HG02642 (cell line): ENCODE results near the gene METTL4.
"Not testable (repeated sequence)": the region's sequence is repeated elsewhere in the genome, so short reads cannot be mapped to it uniquely, and the experiment has no call there.

Source experiments
- ATAC-seq: cut with Tn5 transposase; IDR thresholded peaks from one replicate; pipeline ENCODE4 v1.9.1; 2021; ENCODE audit warnings: mild to moderate bottlenecking; ENCODE audit not compliant: unreplicated experiment, poor library complexity

METTL4 gene

DNA sequence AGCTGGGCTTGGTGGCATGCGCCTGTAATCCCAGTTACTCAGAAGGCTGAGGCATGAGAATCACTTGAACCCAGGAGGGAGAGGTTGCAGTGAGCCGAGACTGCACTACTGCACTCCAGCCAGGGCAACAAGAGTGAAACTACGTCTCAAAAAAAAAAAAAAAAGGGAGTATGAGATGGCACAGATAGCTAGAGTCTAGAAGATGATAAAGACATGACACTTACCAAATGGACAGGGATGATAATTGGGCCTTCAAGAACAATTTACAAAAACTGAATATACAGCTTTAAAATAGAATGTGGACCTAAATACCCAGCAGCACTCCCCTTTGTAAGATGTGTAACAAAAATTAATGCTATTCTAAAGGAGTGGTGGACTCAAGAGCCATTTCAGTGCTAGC, 2.7 kb downstream of the METTL4 start:
- ATAC-seq = no peak

DNA sequence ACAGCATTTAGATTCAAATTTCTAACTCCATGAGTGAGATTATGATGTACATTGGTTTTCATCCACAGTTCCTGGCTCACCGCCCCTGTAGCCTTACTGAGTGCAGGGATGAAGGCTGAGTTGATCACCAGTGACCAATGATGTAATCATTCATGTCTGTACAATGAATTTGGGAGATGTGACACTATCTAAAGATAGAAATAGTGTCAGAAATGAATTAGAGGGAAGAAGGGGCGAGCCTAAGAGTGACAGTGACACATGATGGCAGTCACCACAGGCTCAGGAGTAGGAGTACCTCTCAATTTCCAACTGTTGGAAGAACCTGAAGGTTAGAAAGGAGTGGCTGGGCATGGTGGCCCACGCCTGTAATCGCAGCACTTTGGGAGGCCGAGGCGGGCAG, 3.2 kb downstream of the METTL4 start:
- ATAC-seq = no peak

DNA sequence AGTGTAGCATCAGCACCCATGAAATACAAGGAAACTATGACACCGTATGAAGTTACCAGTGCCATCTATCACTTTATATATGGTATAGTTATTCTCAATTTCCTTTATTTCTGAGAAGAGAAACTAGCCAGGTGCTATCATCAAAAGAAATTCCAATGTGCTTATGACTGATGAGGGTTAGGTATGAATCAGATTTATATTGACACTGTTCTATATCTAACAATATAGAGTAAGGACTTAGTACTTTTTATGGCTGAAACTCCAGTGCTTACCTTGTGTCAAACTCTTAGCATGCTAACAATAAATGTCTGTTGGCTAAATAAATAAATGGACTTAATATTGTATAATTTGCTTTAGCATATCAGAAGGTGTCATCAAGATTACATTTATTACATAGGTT, 6.9 kb downstream of the METTL4 start:
- ATAC-seq = no peak

DNA sequence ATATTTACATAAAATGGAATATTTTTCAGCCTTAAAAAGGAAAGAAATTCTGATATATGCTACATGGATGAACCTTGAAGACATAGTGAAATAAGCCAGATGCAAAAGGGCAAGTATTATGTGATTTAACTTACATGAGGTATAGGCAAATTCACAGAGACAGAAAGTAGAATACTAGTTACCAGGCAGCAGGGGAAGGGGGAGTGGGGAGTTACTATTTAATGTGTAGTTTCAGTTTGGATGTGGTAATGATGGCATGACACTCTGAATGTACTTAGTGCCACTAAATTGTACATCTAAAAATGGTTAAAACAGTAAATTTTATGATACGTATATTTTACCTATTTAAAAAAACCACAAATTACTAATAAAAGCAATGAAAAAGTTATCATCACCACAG, 12.1 kb downstream of the METTL4 start:
- ATAC-seq = no peak

DNA sequence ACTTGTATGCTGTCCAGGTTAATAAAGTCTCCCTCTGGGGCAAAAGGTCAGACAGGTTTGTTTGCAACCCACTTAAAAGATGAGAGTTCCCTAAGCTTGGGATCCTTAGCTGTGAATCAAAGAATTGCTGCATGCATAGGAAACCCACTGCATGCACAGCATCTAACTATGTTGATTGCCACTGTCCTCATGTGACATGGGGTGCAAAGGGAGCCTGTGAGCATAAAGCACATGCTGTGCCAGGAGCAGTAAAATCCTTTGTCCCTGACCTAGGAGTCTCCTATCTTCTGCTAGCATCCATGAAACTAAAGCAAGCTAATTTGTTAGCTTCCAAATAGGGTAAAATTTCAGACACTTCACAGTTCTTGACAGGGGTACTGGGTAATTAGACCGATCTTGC, 13.8 kb downstream of the METTL4 start:
- no peak for ATAC-seq

DNA sequence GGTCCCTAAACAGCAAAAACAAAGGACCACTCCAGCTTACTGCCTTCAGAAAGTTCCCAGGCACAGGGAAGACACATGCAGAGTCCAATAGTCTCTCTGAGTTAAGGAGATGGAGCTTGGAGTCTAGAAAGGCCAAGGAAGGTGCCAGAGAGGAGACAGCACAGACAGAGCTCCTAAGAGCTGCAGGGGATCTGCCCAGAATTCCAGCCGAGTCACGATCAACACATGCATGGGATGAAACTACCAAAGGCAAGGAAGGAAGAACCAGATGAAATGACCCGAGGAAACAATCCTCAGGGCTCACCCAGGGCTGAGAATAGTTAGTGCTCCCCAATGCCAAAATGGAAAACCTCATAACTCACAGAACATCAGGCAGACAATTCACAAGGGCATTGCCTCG, 15.4 kb downstream of the METTL4 start:
- ATAC-seq = no peak

DNA sequence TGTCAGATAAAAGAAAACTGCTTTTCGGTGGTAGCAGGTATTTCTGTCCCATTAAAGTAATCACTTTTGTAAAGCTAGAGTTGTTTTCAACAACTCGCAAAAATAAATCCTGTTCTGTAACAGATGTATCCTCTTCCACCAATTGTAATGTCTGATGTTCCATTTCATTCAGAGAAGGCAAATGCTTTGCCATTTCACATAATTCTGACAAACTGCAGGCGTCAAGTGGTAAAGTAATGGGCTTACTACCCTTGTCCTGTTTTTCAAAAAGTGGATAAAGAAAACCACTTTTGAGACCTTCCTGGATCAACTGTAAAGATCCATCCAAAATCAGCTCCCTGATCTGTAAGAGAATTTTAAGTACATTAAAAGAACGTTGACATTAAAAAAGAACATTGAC, 16.6 kb downstream of the METTL4 start:
- no peak for ATAC-seq

DNA sequence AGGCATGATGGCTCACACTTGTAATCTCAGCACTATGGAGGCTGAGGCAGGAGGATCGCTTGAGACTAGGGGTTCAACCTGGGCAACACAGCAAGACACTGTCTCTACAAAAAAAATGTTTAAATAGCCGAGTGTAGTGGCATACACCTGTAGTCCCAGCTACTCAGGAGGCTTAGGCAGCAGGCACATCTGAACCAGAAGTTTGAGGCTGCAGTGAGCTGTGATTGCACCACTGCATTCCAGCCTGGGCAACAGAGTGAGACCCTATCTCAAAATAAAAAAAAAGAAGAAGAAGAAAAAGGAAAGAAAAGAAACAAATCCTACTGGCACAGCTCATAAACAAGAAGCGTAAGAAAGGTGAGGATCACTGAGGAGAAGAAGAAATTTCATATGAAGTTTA, 19.9 kb downstream of the METTL4 start:
- no peak for ATAC-seq

DNA sequence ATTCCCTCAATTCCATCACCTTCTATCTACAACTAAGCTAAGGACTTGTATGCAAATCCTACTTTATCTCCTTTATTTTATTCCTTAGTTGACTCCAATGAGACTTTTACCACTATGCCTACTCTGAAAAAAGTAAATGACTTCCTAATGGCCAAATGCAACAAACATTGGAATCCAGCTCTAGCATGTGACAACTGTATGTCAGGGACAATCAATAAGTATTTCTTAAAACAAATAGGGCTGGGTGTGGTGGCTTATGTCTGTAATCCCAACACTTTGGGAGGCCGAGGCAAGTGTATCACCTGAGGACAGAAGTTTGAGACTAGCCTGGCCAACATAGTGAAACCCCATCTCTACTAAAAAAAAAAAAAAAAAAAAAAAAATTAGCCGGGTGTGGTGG, 21.8 kb downstream of the METTL4 start:
- no peak for ATAC-seq

DNA sequence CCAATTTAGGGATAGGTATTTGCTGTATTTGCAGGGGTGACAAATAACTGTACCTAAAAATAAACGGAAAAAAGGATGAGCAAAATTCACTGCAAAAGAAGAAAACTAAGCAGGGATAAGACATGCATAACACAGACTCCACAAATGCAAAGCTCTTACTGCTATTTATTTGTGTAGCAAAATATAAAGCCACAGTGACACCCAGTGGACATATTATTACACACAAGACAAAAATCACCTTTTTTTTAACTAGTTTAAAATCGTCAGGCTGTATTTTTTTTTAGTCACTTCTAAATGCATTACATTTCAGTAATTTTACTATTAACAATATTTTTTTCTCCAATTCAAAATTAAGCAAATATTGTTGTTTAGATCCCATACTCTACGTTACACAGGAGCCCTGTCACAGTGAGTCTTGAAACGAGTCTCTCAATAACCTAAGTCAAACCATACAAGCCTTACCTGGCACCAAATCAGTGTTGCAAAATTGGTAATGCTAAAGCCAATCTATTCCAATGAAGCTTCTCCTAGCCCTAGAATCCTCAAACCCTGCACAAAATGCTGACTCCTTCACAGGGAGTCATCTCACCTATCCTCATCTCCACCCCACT, 23.7 kb downstream of the METTL4 start:
- no peak for ATAC-seq

DNA sequence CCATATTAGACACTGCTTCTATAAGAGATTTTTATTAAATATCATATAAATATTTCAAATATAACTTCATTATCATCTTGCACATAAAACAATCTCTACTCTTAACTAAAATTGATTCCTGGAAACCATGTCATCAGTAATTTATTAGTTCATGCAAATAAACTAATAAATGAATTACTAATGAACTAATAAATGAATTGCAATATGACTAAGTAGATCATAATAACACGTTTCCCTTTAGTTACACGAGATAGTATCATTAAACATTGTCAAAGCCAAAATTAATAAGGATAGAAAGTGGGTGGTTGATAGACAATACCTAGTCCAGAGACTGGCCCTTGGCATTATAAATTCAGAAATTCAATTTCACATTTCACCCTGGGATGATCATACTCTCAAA, 26.1 kb downstream of the METTL4 start:
- no peak for ATAC-seq

DNA sequence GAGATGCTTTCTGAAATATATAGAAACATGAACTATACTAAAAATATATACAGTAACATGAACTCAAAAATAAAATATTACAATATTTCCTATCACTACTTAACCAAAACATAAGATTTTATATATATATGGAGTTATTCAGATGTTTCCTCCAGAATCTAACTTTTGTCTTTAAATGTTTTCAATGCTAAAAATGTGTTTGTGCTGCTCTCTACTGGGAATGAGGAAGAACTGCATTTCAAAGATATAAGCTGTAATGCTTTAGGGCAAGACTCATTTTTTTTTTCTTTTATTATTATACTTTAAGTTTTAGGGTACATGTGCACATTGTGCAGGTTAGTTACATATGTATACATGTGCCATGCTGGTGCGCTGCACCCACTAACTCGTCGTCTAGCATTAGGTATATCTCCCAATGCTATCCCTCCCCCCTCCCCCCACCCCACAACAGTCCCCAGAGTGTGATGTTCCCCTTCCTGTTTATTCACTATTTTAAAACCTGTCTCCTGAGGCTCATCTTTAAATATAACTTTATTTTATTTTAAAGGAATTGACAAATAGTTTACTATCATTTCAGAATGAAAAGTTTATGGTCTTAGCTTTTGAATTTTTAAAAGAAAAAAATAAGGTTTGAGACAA, 29.3 kb downstream of the METTL4 start:
- not testable (repeated sequence) for ATAC-seq

DNA sequence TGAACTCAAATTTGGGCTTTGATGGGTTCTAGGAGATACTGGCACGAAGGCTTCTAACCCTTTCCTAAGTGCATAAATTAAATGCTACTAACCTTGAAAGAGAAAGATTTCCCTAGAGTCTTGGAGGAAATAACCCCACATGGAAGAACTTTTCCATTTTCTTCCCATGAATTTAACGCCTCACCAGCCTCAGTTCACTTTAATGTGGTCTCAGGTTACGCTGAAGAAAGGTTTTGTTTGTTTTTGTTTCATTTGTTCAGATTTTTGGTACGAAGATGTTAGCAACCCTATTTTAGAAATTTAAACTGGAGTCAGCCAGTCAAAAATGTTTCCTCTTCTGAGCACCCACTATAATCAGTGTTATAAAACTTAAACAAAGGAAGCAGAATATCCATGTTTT, 30.7 kb downstream of the METTL4 start:
- no peak for ATAC-seq

DNA sequence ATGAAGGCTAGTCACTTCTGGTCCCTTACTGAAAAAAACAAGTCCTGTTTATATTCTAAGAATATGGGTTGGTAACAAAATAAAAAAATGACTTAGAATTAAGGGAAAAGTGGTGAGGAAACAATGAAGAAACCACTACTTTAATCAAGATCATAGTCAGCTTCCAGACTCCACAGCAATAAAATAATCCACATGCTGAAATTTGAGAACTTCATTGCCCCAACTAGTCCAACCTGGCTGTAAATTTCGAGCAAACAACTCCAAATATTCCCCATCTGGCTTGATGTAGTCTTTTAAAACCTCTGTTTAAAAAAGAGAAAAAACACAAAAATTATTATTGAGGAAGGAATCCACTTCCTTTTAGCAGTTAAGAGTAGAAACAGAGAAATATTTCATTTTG, 32.5 kb downstream of the METTL4 start:
- ATAC-seq = no peak

DNA sequence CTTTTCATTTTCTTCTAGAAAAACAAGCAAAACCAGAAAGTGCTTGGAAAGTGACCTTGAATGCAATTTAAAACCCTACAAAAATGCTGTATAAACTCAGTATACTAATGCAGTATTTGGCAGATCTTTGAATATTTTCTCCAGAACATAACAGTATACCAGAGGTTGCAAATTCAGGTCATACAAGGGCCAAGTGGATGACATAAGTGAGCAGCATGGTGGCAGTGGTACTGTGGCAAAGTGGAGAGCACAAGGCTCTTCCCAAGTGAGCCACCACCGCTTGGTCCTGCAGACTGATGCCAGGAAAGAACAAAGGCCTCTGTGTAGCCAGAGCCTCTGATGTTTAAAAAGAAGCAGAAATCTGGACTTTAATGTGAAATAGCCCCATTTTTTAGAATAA, 33.1 kb downstream of the METTL4 start:
- no peak for ATAC-seq

DNA sequence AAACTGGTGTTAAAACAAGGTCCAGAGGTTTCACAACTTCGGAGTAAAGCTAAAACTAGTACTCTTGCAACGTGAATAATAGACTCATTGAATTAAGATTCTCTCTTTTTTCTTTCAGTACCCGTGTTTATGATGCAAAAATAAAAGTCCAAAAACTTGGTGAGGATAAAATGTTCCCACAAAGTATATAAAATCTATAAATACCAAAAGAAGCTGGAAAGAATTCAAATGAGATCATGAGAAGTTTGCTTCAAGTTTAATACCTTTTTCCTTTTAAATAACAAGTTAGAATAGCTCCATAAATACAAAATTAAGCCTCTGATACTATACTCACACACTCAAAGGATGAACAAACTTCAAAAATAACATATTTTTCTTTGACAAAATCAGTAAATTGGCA, 34.0 kb downstream of the METTL4 start:
- ATAC-seq = no peak

DNA sequence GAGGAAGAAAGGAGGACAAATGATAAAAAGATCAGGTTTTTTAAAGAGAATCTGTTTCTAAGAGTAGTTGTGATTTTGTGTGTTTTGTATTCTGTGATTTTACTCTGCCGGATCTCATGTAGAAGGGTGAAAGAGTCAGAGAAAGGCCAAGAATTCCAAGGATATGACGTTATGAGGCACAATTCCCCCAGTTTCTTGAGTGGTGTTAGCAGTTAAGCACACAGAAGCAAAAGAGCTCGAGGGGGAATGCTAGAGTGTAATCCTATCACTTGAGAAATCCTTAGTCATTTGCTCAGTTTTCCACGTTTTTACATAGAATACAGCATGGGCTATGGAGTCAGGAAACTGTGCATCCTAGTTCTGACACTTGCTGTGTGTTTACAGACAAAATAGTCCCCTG, 34.8 kb downstream of the METTL4 start:
- ATAC-seq = no peak

DNA sequence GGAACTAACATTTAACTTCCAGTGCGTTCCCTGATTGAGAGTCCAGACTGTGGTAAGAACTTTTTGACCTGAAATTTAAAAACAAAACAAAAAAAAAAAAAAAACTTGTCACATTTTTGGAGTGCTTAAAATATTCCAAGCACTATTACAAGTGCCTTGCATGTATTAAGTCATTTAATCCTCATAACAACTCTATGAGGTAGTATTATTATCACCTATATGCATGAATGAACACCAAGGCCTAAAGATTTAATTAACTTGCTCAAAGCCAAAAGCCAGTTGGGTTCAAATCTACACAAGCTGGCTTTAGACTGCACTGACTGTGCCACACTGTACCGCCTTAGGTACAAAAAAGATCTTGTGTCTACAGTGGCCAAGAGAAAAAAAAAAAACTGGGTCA, 35.2 kb downstream of the METTL4 start:
- no peak for ATAC-seq

DNA sequence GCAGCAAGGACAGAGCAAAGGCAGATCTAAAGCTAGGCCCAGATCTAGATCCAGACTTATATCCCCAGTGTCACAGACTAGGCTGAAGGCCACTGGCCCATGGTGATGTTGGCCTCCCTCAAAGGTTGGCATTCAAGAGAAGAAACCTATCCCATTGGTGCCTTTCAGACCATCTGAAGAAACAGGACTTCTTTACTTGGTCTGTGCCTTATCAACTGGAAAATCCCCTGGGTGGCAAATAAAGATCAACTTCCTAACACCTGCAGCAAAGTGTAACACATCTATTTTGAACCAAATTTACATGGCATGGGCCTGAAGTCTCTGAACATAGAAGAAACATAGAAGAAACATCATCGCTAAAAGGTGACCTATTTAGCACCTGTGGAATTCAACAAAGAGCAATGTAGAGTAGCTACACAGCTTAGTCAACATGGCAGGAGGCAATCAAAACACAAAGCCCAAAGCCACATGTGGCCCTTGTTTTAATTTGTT, 35.8 kb downstream of the METTL4 start:
- ATAC-seq = no peak

DNA sequence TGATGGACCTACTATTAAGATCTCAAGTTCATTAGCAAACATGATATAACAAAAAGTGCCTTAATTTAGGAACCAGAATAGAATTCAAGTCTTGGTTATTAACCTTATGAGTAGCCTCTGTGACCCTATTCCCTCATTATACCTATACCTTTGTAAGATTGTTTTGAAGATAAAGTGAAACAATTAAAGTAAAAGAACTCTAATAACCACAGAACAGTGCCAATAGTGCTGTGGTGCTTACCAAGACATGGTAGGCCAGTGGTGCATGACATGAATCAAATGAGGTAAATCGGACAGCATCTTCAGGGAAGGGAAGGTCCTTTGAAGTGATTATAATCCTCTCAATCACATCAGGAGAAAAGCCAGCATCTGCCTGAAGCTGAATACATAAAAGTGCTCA, 36.4 kb downstream of the METTL4 start:
- ATAC-seq = no peak

DNA sequence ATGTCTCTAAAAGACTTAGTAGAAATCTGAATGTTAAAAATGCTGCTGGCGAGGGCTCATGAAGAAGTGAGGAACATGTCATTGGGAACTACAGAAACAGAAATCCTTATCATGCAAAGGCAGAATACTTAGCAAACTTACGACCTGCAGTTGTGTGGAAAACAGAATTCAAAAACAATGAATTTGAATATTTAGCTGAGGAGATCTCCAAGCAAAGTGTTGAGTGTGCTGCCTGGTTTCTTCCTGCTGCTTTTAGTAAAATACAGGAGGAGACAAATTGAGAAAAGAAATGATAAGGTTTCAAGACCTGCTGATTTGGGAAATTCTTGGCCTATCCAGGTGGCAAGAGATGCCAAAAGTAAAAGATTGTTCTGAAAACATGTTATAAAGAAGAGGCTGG, 38.5 kb downstream of the METTL4 start:
- no peak for ATAC-seq

DNA sequence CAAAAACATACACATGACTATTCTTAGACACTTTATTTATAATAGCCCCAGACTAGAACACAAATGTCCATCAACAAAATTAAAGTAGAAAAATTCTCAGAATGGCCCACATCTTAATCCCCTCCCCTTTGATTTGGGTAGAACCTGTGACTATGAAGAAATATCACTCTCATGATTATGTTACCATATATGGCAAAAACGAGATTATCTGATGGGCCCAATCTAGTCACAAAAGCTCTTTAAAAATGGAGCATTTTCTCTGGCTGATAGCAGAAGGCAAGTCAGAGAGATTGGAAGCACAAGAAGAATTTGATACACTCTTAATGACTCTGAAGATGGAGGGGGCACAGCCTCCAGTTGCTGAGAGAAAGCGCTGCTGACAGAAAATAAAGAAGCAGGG, 39.6 kb downstream of the METTL4 start:
- ATAC-seq = no peak
